HS-5 (cell line): Measurements from ENCODE around the gene IGFBP5.

Experiments
- DNase-seq: peaks from one replicate; pipeline ENCODE4 v3.0.0-alpha.2; 2012; ENCODE audit warnings: low read depth

IGFBP5 gene

GRCh38 chr2:216714376-216714775, 19.0 kb upstream of the IGFBP5 start:
- DNase-seq: peak; percentile 72

GRCh38 chr2:216713691-216714336, 18.5 kb upstream of the IGFBP5 start:
- peak; percentile 93 for DNase-seq

- DNase-seq: no peak
Measured at GRCh38 chr2:216711348-216711747, 16.0 kb upstream of the IGFBP5 start.

GRCh38 chr2:216710551-216711301, 15.4 kb upstream of the IGFBP5 start:
- DNase-seq: no peak

- no peak for DNase-seq
Measured at GRCh38 chr2:216702756-216703155, 7.4 kb upstream of the IGFBP5 start.

GRCh38 chr2:216701544-216701943, 6.2 kb upstream of the IGFBP5 start:
- DNase-seq: no peak

- DNase-seq: no peak
Measured at GRCh38 chr2:216700781-216701180, 5.4 kb upstream of the IGFBP5 start.

GRCh38 chr2:216700088-216700567, 4.8 kb upstream of the IGFBP5 start:
- no peak for DNase-seq

GRCh38 chr2:216698895-216699294, 3.5 kb upstream of the IGFBP5 start:
- DNase-seq: no peak

- no peak for DNase-seq
Measured at GRCh38 chr2:216698293-216698692, 2.9 kb upstream of the IGFBP5 start.

GRCh38 chr2:216696751-216697560, 1.6 kb upstream of the IGFBP5 start:
- no peak for DNase-seq

- DNase-seq: no peak
Measured at GRCh38 chr2:216696321-216696720, 972 bp upstream of the IGFBP5 start.

GRCh38 chr2:216694826-216695217, 527 bp downstream of the IGFBP5 start:
- no peak for DNase-seq

- DNase-seq: no peak
Measured at GRCh38 chr2:216694082-216694825, 1.1 kb downstream of the IGFBP5 start.

GRCh38 chr2:216693414-216694080, 1.8 kb downstream of the IGFBP5 start:
- DNase-seq: no peak

GRCh38 chr2:216692636-216693413, 2.5 kb downstream of the IGFBP5 start:
- no peak for DNase-seq

- DNase-seq: no peak
Measured at GRCh38 chr2:216690853-216691741, 4.3 kb downstream of the IGFBP5 start.

- DNase-seq: no peak
Measured at GRCh38 chr2:216690456-216690852, 4.9 kb downstream of the IGFBP5 start.

GRCh38 chr2:216689397-216689796, 6.0 kb downstream of the IGFBP5 start:
- DNase-seq: no peak
